H1 (cell line): ENCODE data around the gene MAF. TPM values are rescaled to one million over a fixed set of nuclear protein-coding genes. Genes with fewer than 3 reads are reported as not detected.

Source experiments
- BACH1 ChIP-seq: IDR thresholded peaks from 2 replicates; pipeline ENCODE4 v1.6.1; 2012; ENCODE audit warnings: low read length, improper control_type of control experiment
- CHD7 ChIP-seq: fragments of 300-600 bp; sonication (generic); IDR thresholded peaks from 2 replicates; pipeline ENCODE4 v1.7.1; 2012; ENCODE audit warnings: low read length, moderate library complexity, mild to moderate bottlenecking, inconsistent platforms; ENCODE audit not compliant: insufficient replicate concordance
- EGR1 ChIP-seq: IDR thresholded peaks from 2 replicates; pipeline ENCODE4 v1.6.1; 2011; ENCODE audit warnings: low read depth, low read length, borderline replicate concordance
- FOSL1 ChIP-seq: IDR thresholded peaks from 2 replicates; pipeline ENCODE4 v1.6.1; 2011; ENCODE audit warnings: mild to moderate bottlenecking, low read depth, low read length, moderate library complexity; ENCODE audit not compliant: insufficient read depth
- SIRT6 ChIP-seq: IDR thresholded peaks from one replicate; pipeline ENCODE4 v1.7.1; 2012; ENCODE audit warnings: low read length, inconsistent platforms
- ZNF274 ChIP-seq: IDR thresholded peaks from 2 replicates; pipeline ENCODE4 v1.7.0; 2012; ENCODE audit warnings: low read length, borderline replicate concordance; ENCODE audit errors: extremely low read depth
- polyA plus RNA-seq, 7 experiments: library from polyadenylated mRNA; depleted of rRNA in 3 of 7; stranded (reverse) in 5 of 7; unstranded in 2 of 7; fragments of >200 nt in 5 of 7; fragments of 200-250 nt in 2 of 7; gene quantifications; 1 replicate in 5 of 7; 2 replicates in 1 of 7; 4 replicates in 1 of 7; pipeline versions ENCODE4 v1.2.1 to v1.2.3, GENCODE V29; 2011 to 2013; ENCODE audit warnings: missing spikeins in 2 of 7, mixed read lengths in 2 of 7
- total RNA-seq: library from RNA; stranded (reverse); fragmentation: NEBNext Ultra II Directional; extraction: Animal tissue kit (Norgen Biotek cat#: 25700); gene quantifications from 2 replicates; pipeline ENCODE4 v1.2.1, GENCODE V29; 2021

Gene MAF
- total and polyA plus RNA-seq, 2 of the 8 experiments (the other 6 are each of a cell fraction or from before 2014, with no cell fraction given), result 1.3 to 2.7 TPM

DNA sequence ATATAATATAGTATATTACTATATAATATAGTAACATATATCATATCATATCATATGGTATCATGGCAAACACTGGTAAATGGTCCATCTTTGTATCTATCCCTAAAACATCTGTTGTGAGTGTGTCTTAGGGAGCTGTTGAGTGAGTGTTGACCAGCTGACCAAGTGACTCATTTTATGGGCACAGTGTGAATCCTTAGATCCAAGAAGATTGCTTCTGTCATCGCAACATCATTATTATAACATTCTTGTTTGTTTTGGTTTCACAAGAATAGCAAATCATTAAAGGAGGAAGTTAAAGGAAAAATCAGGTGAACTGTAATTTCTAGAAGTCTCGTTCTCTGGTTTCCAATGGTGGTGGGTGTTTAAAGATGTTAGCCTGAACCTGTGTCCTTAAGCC, 11.7 kb upstream of the MAF start (continued):
- TF ChIP-seq CHD7, result no peak
- no peak for TF ChIP-seq ZNF274
- no peak for TF ChIP-seq BACH1
- no peak for TF ChIP-seq FOSL1
- no peak for TF ChIP-seq SIRT6
- TF ChIP-seq EGR1, result no peak
